HepG2 (cell line): ENCODE measurements around the gene C16orf90. TPM values are rescaled to one million over a fixed set of nuclear protein-coding genes. Genes with fewer than 3 reads are reported as not detected.

Experiments
- GATAD1 ChIP-seq: IDR thresholded peaks from 2 replicates; pipeline ENCODE4 v1.6.1; 2016; ENCODE audit warnings: missing genetic modification reagents, missing compliant biosample characterization
- MIXL1 ChIP-seq: IDR thresholded peaks from 2 replicates; pipeline ENCODE4 v1.6.1; 2016
- MTA1 ChIP-seq: sonication (generic); formaldehyde crosslinking; IDR thresholded peaks from 2 replicates; pipeline ENCODE4 v1.4.0; 2020; ENCODE audit warnings: missing genetic modification reagents, mild to moderate bottlenecking, borderline replicate concordance
- MXD4 ChIP-seq: IDR thresholded peaks from 2 replicates; pipeline ENCODE4 v1.6.1; 2016; ENCODE audit warnings: mild to moderate bottlenecking, missing biosample characterization, missing genetic modification reagents
- NBN ChIP-seq: fragments of 450-650 bp; conservative IDR thresholded peaks from 2 replicates; pipeline ENCODE4 v1.6.1; 2017
- NFATC3 ChIP-seq: sonication (generic); formaldehyde crosslinking; IDR thresholded peaks from 2 replicates; pipeline ENCODE4 v1.5.1; 2020; ENCODE audit warnings: mild to moderate bottlenecking, missing genetic modification reagents
- NONO ChIP-seq, 2 experiments: fragments of 450-650 bp in 1 of 2; sonication (generic) in 1 of 2; formaldehyde crosslinking in 1 of 2; IDR thresholded peaks in 1 of 2; conservative IDR thresholded peaks in 1 of 2; 2 replicates each; pipeline versions ENCODE4 v1.6.1 to v1.8.0; 2017 to 2022; ENCODE audit warnings: mild to moderate bottlenecking in 1 of 2, missing genetic modification reagents in 1 of 2, moderate library complexity in 1 of 2
- RCOR2 ChIP-seq: IDR thresholded peaks from 2 replicates; pipeline ENCODE4 v1.6.1; 2016; ENCODE audit warnings: missing biosample characterization, missing genetic modification reagents
- STAT5B ChIP-seq: sonication (generic); formaldehyde crosslinking; IDR thresholded peaks from 2 replicates; pipeline ENCODE4 v1.4.0; 2020; ENCODE audit warnings: missing genetic modification reagents
- TBX3 ChIP-seq: fragments of 450-650 bp; IDR thresholded peaks from 2 replicates; pipeline ENCODE4 v1.6.1; 2017; ENCODE audit warnings: antibody characterized with exemption, mild to moderate bottlenecking, inconsistent platforms, borderline replicate concordance
- U2AF2 ChIP-seq: fragments of 200-400 bp; formaldehyde crosslinking; IDR thresholded peaks from 2 replicates; pipeline ENCODE4 v1.6.1; 2017; ENCODE audit warnings: low read depth, mild to moderate bottlenecking, low read length
- ZNF251 ChIP-seq: sonication (generic); formaldehyde crosslinking; IDR thresholded peaks from 2 replicates; pipeline ENCODE4 v1.9.0; 2021; ENCODE audit warnings: mild to moderate bottlenecking, missing genetic modification reagents
- ZNF317 ChIP-seq: sonication (generic); formaldehyde crosslinking; IDR thresholded peaks from 2 replicates; pipeline ENCODE4 v1.5.0; 2020; ENCODE audit warnings: mild to moderate bottlenecking, missing genetic modification reagents
- ZNF430 ChIP-seq: sonication (generic); formaldehyde crosslinking; IDR thresholded peaks from 2 replicates; pipeline ENCODE4 v1.9.0; 2021; ENCODE audit warnings: mild to moderate bottlenecking, missing genetic modification reagents
- ZNF510 ChIP-seq: sonication (generic); formaldehyde crosslinking; IDR thresholded peaks from 2 replicates; pipeline ENCODE4 v1.4.0; 2020; ENCODE audit warnings: low read depth, mild to moderate bottlenecking, missing genetic modification reagents
- ZNF563 ChIP-seq: sonication (generic); formaldehyde crosslinking; IDR thresholded peaks from 2 replicates; pipeline ENCODE4 v1.8.0; 2022; ENCODE audit warnings: mild to moderate bottlenecking, moderate library complexity, missing genetic modification reagents
- ZNF792 ChIP-seq: IDR thresholded peaks from 2 replicates; pipeline ENCODE4 v1.6.1; 2016
- polyA plus RNA-seq, 8 experiments: library from polyadenylated mRNA; depleted of rRNA in 3 of 8; stranded (reverse) in 7 of 8; unstranded in 1 of 8; fragments of >200 nt; fragmentation: Illumina TruSeq in 4 of 8; extraction: Trizol in 4 of 8; gene quantifications; 2 replicates each; pipeline versions ENCODE4 v1.2.1 to v1.2.3, GENCODE V29; 2011 to 2016; ENCODE audit warnings: low read depth in 4 of 8, missing spikeins in 1 of 8, mixed read lengths in 1 of 8; ENCODE audit not compliant: insufficient read depth in 1 of 8
- total RNA-seq, 5 experiments: library from RNA; depleted of rRNA; stranded (reverse); fragments of >200 nt; fragmentation: Illumina TruSeq; extraction: Trizol; gene quantifications; 2 replicates each; pipeline ENCODE4 v1.2.3, GENCODE V29; 2016; ENCODE audit warnings: low read depth in 1 of 5
- TF ChIP-seq, protein P1 (sequence below): sonication (generic); formaldehyde crosslinking; IDR thresholded peaks from 2 replicates; pipeline ENCODE4 v1.4.0; 2020; ENCODE audit warnings: missing genetic modification reagents, borderline replicate concordance
- TF ChIP-seq, protein P2 (sequence below): IDR thresholded peaks from 2 replicates; pipeline ENCODE4 v1.6.1; 2016; ENCODE audit warnings: missing compliant biosample characterization, missing genetic modification reagents, borderline replicate concordance
- TF ChIP-seq, protein P3 (sequence below): sonication (generic); formaldehyde crosslinking; IDR thresholded peaks from 2 replicates; pipeline ENCODE4 v1.5.0; 2020; ENCODE audit warnings: missing genetic modification reagents
- TF ChIP-seq, protein P4 (sequence below): IDR thresholded peaks from 2 replicates; pipeline ENCODE4 v1.6.1; 2018; ENCODE audit warnings: missing genetic modification reagents
- TF ChIP-seq, protein P5 (sequence below): sonication (generic); formaldehyde crosslinking; IDR thresholded peaks from 2 replicates; pipeline ENCODE4 v1.5.1; 2020; ENCODE audit warnings: mild to moderate bottlenecking, missing genetic modification reagents, borderline replicate concordance

C16orf90 gene
- total and polyA plus RNA-seq, 2 of the 13 experiments (the other 11 are each of a cell fraction or from before 2014, with no cell fraction given), result not detected

DNA sequence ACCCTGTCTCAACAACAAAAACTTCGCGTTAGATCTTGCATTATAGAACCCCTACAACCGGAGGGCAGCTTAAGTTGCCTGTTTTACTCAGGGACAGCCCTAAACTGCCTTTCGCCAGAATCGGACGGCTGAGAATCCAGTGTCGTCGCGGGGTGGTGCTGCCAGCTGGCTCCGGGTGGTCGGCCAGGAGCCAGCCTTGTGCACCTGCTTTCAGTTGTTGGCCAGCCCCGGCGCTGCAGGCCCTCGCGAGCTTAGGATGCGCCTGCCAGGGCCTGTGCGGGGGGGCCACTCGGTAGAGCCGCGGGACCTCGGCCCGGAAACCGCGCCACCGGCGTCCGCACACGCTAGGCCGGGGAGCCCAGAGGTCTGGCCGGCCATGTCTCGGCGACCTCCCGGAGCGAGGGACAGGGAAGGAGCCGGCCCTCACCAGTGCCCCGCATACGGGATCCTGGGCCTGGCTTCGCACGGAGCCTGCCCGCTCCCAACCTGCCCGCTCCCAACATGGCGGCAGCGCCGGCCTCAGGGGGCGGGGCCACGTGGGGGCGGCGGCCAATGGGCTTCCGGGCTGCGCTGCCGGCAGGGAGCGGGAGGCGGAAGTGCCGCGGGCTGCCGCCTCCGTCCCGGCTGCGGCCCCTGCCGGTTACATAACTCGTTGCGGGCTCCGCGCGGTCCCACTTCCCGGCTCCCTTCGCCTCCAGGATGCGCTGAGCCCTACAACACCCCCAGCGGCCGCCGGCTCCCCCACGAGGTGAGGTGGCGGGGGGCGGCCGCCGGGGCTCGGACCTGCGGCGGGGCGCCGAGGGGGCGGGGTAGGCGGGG is 37.6 kb downstream of the C16orf90 start (continued):
- TF ChIP-seq, protein P1, sequence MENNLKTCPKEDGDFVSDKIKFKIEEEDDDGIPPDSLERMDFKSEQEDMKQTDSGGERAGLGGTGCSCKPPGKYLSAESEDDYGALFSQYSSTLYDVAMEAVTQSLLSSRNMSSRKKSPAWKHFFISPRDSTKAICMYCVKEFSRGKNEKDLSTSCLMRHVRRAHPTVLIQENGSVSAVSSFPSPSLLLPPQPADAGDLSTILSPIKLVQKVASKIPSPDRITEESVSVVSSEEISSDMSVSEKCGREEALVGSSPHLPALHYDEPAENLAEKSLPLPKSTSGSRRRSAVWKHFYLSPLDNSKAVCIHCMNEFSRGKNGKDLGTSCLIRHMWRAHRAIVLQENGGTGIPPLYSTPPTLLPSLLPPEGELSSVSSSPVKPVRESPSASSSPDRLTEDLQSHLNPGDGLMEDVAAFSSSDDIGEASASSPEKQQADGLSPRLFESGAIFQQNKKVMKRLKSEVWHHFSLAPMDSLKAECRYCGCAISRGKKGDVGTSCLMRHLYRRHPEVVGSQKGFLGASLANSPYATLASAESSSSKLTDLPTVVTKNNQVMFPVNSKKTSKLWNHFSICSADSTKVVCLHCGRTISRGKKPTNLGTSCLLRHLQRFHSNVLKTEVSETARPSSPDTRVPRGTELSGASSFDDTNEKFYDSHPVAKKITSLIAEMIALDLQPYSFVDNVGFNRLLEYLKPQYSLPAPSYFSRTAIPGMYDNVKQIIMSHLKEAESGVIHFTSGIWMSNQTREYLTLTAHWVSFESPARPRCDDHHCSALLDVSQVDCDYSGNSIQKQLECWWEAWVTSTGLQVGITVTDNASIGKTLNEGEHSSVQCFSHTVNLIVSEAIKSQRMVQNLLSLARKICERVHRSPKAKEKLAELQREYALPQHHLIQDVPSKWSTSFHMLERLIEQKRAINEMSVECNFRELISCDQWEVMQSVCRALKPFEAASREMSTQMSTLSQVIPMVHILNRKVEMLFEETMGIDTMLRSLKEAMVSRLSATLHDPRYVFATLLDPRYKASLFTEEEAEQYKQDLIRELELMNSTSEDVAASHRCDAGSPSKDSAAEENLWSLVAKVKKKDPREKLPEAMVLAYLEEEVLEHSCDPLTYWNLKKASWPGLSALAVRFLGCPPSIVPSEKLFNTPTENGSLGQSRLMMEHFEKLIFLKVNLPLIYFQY, result no peak
- TF ChIP-seq MIXL1 (CRISPR knock-in tag) (no peak), ZNF317 (peak; percentile 80), RCOR2 (no peak), NFATC3 (CRISPR knock-in tag) (no peak), ZNF792 (no peak), GATAD1 (peak; percentile 80), MTA1 (peak; percentile 68; the same call in 1 of the 2 replicates), MXD4 (CRISPR knock-in tag) (peak; percentile 88), NONO (IDR thresholded peaks at IDR 0.05) (no peak), NONO (CRISPR knock-in tag; conservative IDR thresholded peaks at IDR 0.05) (peak; percentile 75; the same call in 1 of the 2 replicates), ZNF251 (no peak), TBX3 (peak; percentile 32; the same call in 1 of the 2 replicates), NBN (no peak), ZNF563 (CRISPR knock-in tag) (peak; percentile 93), ZNF510 (CRISPR knock-in tag) (no peak; the same call in 1 of the 2 replicates), STAT5B (CRISPR knock-in tag) (no peak), U2AF2 (no peak), ZNF430 (CRISPR knock-in tag) (no peak; the same call in 1 of the 2 replicates)
- TF ChIP-seq, protein P2, sequence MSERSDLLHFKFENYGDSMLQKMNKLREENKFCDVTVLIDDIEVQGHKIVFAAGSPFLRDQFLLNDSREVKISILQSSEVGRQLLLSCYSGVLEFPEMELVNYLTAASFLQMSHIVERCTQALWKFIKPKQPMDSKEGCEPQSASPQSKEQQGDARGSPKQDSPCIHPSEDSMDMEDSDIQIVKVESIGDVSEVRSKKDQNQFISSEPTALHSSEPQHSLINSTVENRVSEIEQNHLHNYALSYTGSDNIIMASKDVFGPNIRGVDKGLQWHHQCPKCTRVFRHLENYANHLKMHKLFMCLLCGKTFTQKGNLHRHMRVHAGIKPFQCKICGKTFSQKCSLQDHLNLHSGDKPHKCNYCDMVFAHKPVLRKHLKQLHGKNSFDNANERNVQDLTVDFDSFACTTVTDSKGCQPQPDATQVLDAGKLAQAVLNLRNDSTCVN (CRISPR knock-in tag), result peak; percentile 61; the same call in 1 of the 2 replicates
- TF ChIP-seq, protein P3, sequence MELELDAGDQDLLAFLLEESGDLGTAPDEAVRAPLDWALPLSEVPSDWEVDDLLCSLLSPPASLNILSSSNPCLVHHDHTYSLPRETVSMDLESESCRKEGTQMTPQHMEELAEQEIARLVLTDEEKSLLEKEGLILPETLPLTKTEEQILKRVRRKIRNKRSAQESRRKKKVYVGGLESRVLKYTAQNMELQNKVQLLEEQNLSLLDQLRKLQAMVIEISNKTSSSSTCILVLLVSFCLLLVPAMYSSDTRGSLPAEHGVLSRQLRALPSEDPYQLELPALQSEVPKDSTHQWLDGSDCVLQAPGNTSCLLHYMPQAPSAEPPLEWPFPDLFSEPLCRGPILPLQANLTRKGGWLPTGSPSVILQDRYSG, result peak; percentile 97
- TF ChIP-seq, protein P4, sequence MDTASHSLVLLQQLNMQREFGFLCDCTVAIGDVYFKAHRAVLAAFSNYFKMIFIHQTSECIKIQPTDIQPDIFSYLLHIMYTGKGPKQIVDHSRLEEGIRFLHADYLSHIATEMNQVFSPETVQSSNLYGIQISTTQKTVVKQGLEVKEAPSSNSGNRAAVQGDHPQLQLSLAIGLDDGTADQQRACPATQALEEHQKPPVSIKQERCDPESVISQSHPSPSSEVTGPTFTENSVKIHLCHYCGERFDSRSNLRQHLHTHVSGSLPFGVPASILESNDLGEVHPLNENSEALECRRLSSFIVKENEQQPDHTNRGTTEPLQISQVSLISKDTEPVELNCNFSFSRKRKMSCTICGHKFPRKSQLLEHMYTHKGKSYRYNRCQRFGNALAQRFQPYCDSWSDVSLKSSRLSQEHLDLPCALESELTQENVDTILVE, result peak; percentile 72; the same call in 1 of the 2 replicates
- TF ChIP-seq, protein P5, sequence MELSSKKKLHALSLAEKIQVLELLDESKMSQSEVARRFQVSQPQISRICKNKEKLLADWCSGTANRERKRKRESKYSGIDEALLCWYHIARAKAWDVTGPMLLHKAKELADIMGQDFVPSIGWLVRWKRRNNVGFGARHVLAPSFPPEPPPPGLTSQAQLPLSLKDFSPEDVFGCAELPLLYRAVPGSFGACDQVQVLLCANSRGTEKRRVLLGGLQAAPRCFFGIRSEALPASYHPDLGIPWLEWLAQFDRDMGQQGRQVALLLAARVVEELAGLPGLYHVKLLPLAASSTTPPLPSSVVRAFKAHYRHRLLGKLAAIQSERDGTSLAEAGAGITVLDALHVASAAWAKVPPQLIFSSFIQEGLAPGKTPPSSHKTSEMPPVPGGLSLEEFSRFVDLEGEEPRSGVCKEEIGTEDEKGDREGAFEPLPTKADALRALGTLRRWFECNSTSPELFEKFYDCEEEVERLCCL (CRISPR knock-in tag), result no peak
